ENCODE data around the gene RASGRF1. TPM values are rescaled to one million over a fixed set of nuclear protein-coding genes. Genes with fewer than 3 reads are reported as not detected.
A peak's percentile ranks its signal among the peaks of the same experiment; 100 is the strongest.

Gene RASGRF1
- total and polyA plus RNA-seq, 2 donors (not counting 1 experiment from before 2014, with no cell fraction given), result 1.0 to 9.4 TPM

DNA sequence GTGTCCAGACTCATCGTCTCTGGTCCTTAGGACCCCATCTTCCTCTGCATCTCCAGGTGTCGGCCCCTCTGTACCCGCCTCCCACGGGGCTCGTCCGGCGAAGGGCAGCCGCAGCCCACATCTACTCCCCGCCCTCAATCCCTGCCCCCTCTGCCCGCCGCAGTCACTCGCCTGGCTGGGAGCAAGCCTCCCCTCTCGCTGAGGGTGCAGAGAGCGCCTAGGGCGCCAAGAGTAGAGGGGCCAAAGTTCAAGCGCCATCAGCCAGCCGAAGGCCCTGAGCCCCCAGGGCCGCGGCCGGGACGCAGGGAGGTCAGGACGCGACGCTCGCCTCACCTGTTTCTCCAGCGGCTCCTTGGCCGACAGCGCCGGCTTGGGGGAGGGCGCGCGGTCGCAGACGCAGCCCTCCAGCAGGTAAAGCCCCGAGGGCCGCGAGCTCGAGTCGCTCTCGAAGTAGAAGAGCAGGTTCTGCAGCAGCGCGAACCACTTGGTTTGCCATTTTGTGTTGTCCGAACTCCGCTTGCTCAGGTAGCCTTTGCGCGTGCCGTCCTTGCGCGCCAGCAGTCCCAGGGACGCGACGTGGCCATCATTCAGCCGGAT, 592 bp downstream of the RASGRF1 start:
- 5% methylated on average over 53 of the region's 53 CpGs for WGBS (ENCODE audit: insufficient coverage)
- no peak for ATAC-seq (ENCODE audit: low read depth)
- no peak overlapping the region for H3K27ac ChIP-seq (ENCODE audit: low read length in 2 of 2)
- H3K4me1 ChIP-seq (ENCODE audit: control insufficient read depth in 2 of 2, insufficient read depth in 2 of 2, low read length in 2 of 2), result peaks cover 20 to 28% of the 10 kb centered on the region in 2 donors
- no peak overlapping the region for H2AFZ ChIP-seq (ENCODE audit: insufficient read depth, low read depth, low read length, poor library complexity, severe bottlenecking)
- H3K27me3 ChIP-seq (replicated peaks in 1 of 4; ENCODE audit: control extremely low read depth in 1 of 4, control insufficient read depth in 3 of 4, insufficient read depth in 4 of 4, low read length in 3 of 4), result peaks cover 0 to 73% (median 23%) of the 10 kb centered on the region in 4 experiments
- POLR2A ChIA-PET, result interaction anchor here (0.7 kb wide), 1 partner anchor 49 kb away, joined by 3 read pairs; no protein-coding TSS in a partner anchor
- intact Hi-C loops (cut with micrococcal nuclease), result no loop called here
- peak overlapping the region; percentile 69 for H3K4me2 ChIP-seq (replicated peaks; ENCODE audit: low read depth, low read length, poor library complexity, severe bottlenecking)
- Mint-ChIP-seq H3K27me3 (peaks cover 61% of the 10 kb centered on the region), H3K9me3 (ENCODE audit: insufficient read depth) (no peaks in the 10 kb centered on the region), H3K4me1 (peaks cover 15% of the 10 kb centered on the region), H3K4me3 (peak overlapping the region; percentile 71), H3K27ac (no peak overlapping the region)
- TF ChIP-seq EZH2 (IDR thresholded peaks at IDR 0.05; ENCODE audit: borderline replicate concordance, insufficient read depth, low read depth, low read length, poor library complexity, severe bottlenecking), result no peak
- TF ChIP-seq, protein P1, sequence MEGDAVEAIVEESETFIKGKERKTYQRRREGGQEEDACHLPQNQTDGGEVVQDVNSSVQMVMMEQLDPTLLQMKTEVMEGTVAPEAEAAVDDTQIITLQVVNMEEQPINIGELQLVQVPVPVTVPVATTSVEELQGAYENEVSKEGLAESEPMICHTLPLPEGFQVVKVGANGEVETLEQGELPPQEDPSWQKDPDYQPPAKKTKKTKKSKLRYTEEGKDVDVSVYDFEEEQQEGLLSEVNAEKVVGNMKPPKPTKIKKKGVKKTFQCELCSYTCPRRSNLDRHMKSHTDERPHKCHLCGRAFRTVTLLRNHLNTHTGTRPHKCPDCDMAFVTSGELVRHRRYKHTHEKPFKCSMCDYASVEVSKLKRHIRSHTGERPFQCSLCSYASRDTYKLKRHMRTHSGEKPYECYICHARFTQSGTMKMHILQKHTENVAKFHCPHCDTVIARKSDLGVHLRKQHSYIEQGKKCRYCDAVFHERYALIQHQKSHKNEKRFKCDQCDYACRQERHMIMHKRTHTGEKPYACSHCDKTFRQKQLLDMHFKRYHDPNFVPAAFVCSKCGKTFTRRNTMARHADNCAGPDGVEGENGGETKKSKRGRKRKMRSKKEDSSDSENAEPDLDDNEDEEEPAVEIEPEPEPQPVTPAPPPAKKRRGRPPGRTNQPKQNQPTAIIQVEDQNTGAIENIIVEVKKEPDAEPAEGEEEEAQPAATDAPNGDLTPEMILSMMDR (IDR thresholded peaks at IDR 0.05), result no peak
- H3K4me3 ChIP-seq (ENCODE audit: control extremely low read depth in 1 of 5, extremely low read depth in 1 of 5, insufficient read depth in 1 of 5, low read depth in 2 of 5, low read length in 4 of 5), result no peak overlapping the region
- DNase-seq, result peak; percentile 30
- CTCF ChIA-PET, result no interaction called here
- H4K20me1 ChIP-seq (ENCODE audit: control insufficient read depth, insufficient read depth, low read length, poor library complexity, severe bottlenecking), result no peaks in the 10 kb centered on the region
- H3K36me3 ChIP-seq (replicated peaks in 1 of 2; ENCODE audit: control extremely low read depth in 1 of 2, control insufficient read depth in 1 of 2, extremely low read depth in 1 of 2, insufficient read depth in 2 of 2, low read length in 1 of 2), result no peaks in the 10 kb centered on the region
- H3K79me2 ChIP-seq (ENCODE audit: control insufficient read depth, insufficient read depth, low read length), result no peaks in the 10 kb centered on the region
- peaks cover 0 to 9% (median 0%) of the 10 kb centered on the region in 3 donors for H3K9me3 ChIP-seq (ENCODE audit: control extremely low read depth in 1 of 3, control insufficient read depth in 2 of 3, insufficient read depth in 1 of 3, low read length in 2 of 3)
- H3K9ac ChIP-seq (ENCODE audit: low read length), result no peak overlapping the region

DNA sequence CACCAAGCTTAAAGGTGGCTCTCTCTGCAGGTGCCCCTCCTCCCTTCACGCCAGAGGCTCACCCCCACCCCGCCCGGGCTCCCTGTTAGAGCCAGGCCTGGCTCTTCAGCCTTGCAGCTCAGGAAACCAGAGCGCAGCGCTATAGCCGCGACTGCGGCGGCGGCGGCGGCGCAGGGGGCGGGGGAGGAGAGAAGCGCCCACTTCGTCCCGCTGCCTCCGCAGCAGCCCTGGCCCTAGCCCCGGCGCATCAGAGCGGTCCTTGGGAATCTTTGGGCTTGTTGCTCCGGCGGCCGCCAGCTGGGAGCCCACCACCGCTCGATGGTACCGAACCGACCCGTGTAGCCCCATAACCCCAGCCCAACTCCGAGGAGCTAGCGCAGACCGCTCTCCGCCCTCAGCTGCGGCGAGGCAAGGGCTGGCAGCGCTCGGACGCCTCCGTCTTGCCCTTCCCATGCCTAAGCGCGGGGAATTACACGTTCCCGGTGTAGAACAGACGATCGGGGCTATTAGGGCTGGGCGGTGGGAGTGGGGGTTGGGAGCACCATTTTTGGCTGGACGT, 1.2 kb downstream of the RASGRF1 start:
- no peaks in the 10 kb centered on the region for H3K36me3 ChIP-seq (replicated peaks in 1 of 2; ENCODE audit: control extremely low read depth in 1 of 2, control insufficient read depth in 1 of 2, extremely low read depth in 1 of 2, insufficient read depth in 2 of 2, low read length in 1 of 2)
- H2AFZ ChIP-seq (ENCODE audit: insufficient read depth, low read depth, low read length, poor library complexity, severe bottlenecking), result no peak overlapping the region
- peaks cover 15% of the 10 kb centered on the region for H3K4me1 Mint-ChIP-seq
- H3K9me3 ChIP-seq (ENCODE audit: control extremely low read depth in 1 of 3, control insufficient read depth in 2 of 3, insufficient read depth in 1 of 3, low read length in 2 of 3), result peaks cover 0 to 9% (median 0%) of the 10 kb centered on the region in 3 donors
- ChIA-PET CTCF (no interaction called here), POLR2A (interaction anchor here (0.7 kb wide), 1 partner anchor 50 kb away, joined by 3 read pairs; no protein-coding TSS in a partner anchor)
- H3K4me3 Mint-ChIP-seq, result no peak overlapping the region
- TF ChIP-seq, protein P1 (IDR thresholded peaks at IDR 0.05), result no peak
- no peak for TF ChIP-seq EZH2 (IDR thresholded peaks at IDR 0.05; ENCODE audit: borderline replicate concordance, insufficient read depth, low read depth, low read length, poor library complexity, severe bottlenecking)
- H4K20me1 ChIP-seq (ENCODE audit: control insufficient read depth, insufficient read depth, low read length, poor library complexity, severe bottlenecking), result no peaks in the 10 kb centered on the region
- H3K4me3 ChIP-seq (ENCODE audit: control extremely low read depth in 1 of 5, extremely low read depth in 1 of 5, insufficient read depth in 1 of 5, low read depth in 2 of 5, low read length in 4 of 5), result no peak overlapping the region
- H3K9ac ChIP-seq (ENCODE audit: low read length), result no peak overlapping the region
- peaks cover 61% of the 10 kb centered on the region for H3K27me3 Mint-ChIP-seq
- H3K27ac Mint-ChIP-seq, result no peak overlapping the region
- H3K79me2 ChIP-seq (ENCODE audit: control insufficient read depth, insufficient read depth, low read length), result no peaks in the 10 kb centered on the region
- 7% methylated on average over 44 of the region's 47 CpGs for WGBS (ENCODE audit: insufficient coverage)
- H3K9me3 Mint-ChIP-seq (ENCODE audit: insufficient read depth), result no peaks in the 10 kb centered on the region
- H3K4me2 ChIP-seq (replicated peaks; ENCODE audit: low read depth, low read length, poor library complexity, severe bottlenecking), result peak overlapping the region; percentile 69
- no peak overlapping the region for H3K27ac ChIP-seq (ENCODE audit: low read length in 2 of 2)
- ATAC-seq (ENCODE audit: low read depth) (no peak), DNase-seq (no peak)
- intact Hi-C loops (cut with micrococcal nuclease), result no loop called here
- peaks cover 20 to 28% of the 10 kb centered on the region in 2 donors for H3K4me1 ChIP-seq (ENCODE audit: control insufficient read depth in 2 of 2, insufficient read depth in 2 of 2, low read length in 2 of 2)
- H3K27me3 ChIP-seq (replicated peaks in 1 of 4; ENCODE audit: control extremely low read depth in 1 of 4, control insufficient read depth in 3 of 4, insufficient read depth in 4 of 4, low read length in 3 of 4), result peaks cover 0 to 67% (median 23%) of the 10 kb centered on the region in 4 experiments

Data from B cell (primary cell).